GM12872 (cell line): Measurements from ENCODE around the gene P3H1.

ENCODE experiments used
- CTCF ChIP-seq: IDR thresholded peaks from 3 replicates; pipeline ENCODE4 v1.5.1; 2011; ENCODE audit warnings: low read depth, mild to moderate bottlenecking, low read length, moderate library complexity; ENCODE audit not compliant: insufficient read depth

P3H1 gene

GRCh38 chr1:42733415-42734200 is 33.2 kb downstream of the P3H1 start:
- TF ChIP-seq CTCF, result no peak

DNA sequence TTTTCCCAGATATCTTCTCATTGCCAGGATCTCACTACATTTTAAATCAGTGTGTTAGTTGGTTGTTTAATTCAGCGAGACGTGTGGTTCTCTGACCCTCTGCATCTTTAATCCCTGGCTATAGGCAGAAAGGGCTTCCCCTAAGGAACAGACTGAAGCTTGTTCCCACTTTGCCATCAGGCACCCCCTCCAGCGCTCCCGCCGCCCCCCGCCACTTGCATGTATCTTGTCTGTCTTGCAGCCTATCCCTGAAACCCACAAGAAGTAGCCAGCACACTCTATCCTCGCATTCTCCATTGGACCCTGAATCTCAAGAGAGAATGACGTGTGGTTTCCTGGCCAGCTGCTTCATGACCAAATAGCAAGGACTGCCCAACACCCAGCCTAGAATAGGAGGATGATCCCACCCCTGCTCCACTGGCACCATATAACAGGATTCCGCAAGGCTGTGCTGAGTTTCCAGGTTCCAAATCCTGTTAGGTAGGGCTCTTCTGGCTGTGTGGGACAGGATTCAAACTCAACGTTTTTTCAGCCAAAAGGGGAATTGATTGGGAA is 34.6 kb downstream of the P3H1 start:
- TF ChIP-seq CTCF, result no peak

DNA sequence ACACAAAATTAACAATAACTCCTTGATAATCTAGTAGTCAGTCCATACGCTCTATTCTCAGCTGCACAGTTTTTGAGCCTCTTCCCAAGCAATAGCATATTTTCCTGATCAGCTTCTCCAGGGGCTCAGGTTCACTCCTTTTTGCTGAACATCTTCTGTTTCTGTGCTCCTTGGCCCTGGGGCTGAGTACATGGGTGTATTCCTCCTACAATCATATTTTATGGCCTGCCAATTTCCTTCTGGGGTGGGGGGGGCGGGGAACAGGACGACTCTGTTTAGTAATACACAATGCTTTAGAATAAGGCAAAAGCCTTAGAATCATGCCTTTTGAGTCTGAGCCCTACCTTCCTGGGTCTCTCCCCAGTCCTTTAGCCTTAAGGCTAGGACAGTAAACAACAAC is 35.2 kb downstream of the P3H1 start:
- TF ChIP-seq CTCF, result no peak

DNA sequence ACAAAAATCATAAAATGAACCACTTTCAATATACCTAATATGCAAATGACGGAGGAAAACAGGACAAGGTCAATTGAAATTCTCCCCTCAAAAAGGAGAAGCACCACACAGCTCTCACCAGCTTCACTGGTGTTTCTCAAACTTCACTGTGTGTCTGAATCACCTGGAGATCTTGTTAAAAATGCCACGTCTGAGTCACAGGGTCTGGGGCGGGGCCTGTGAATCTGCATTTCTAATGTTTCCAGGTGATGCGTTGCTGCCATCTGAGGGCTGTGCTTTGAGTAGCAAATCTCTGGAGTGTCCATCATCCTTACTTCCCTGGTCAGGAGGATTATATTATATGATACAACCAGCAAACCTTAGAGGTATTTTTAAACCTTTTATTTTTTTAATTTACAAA is 35.8 kb downstream of the P3H1 start:
- 0 out of 3 replicates have a peak, but pooled peaks have one; percentile 3 for TF ChIP-seq CTCF

- no peak for TF ChIP-seq CTCF
These were observed 36.8 kb downstream of the P3H1 start for GRCh38 chr1:42730002-42730401.

GRCh38 chr1:42723511-42723910 is 43.3 kb downstream of the P3H1 start:
- TF ChIP-seq CTCF, result no peak

- no peak for TF ChIP-seq CTCF
These were observed 44.9 kb downstream of the P3H1 start for GRCh38 chr1:42721926-42722325.
